ENCODE data around the gene FAM13B. TPM values are rescaled to one million over a fixed set of nuclear protein-coding genes. Genes with fewer than 3 reads are reported as not detected.
A peak's percentile ranks its signal among the peaks of the same experiment; 100 is the strongest.

Gene FAM13B
- total RNA-seq, 4 donors from 2014 or later: 10.4 to 37.7 (median 20.2) TPM

GRCh38 chr5:138068742-138069600 is 36.1 kb upstream of the FAM13B start:
- Histone ChIP-seq H3K9me3 (no peaks in the 10 kb centered on the region), H3K4me3 (no peak overlapping the region), H3K27ac (no peak overlapping the region), H3K27me3 (no peaks in the 10 kb centered on the region), H3K4me1 (no peaks in the 10 kb centered on the region), H3K36me3 (no peaks in the 10 kb centered on the region)
- 12% methylated on average over 6 of the region's 6 CpGs for WGBS
- DNase-seq (ENCODE audit: low spot score in 2 of 2): peak; percentile 75 to 82
- TF ChIP-seq CTCF (IDR thresholded peaks at IDR 0.05) (peak in 1 of 2 donors; percentile 60), POLR2AphosphoS5 (IDR thresholded peaks at IDR 0.05) (no peak)

GRCh38 chr5:138067945-138068344 is 35.1 kb upstream of the FAM13B start:
- TF ChIP-seq POLR2A (IDR thresholded peaks at IDR 0.05) (no peak), POLR2AphosphoS5 (IDR thresholded peaks at IDR 0.05) (no peak), CTCF (IDR thresholded peaks at IDR 0.05) (no peak), EP300 (IDR thresholded peaks at IDR 0.05) (no peak)
- Histone ChIP-seq H3K27ac (no peak overlapping the region), H3K9me3 (no peaks in the 10 kb centered on the region), H3K4me1 (no peaks in the 10 kb centered on the region), H3K27me3 (no peaks in the 10 kb centered on the region), H3K36me3 (no peaks in the 10 kb centered on the region), H3K4me3 (no peak overlapping the region)
- DNase-seq (ENCODE audit: low spot score in 2 of 2): no peak
- WGBS: 85% methylated on average over 8 of the region's 8 CpGs

GRCh38 chr5:138065102-138065501 is 32.2 kb upstream of the FAM13B start:
- DNase-seq (ENCODE audit: low spot score in 2 of 2): no peak
- WGBS: 76% methylated on average over 5 of the region's 5 CpGs
- H3K27ac ChIP-seq: no peak overlapping the region
- H3K36me3 ChIP-seq: no peaks in the 10 kb centered on the region
- TF ChIP-seq POLR2AphosphoS5 (IDR thresholded peaks at IDR 0.05): no peak
- no peak for TF ChIP-seq EP300 (IDR thresholded peaks at IDR 0.05)
- TF ChIP-seq POLR2A (IDR thresholded peaks at IDR 0.05): no peak
- no peak for TF ChIP-seq CTCF (IDR thresholded peaks at IDR 0.05)
- H3K4me3 ChIP-seq: no peak overlapping the region
- no peaks in the 10 kb centered on the region for H3K9me3 ChIP-seq
- H3K4me1 ChIP-seq: no peaks in the 10 kb centered on the region
- H3K27me3 ChIP-seq: no peaks in the 10 kb centered on the region

- Histone ChIP-seq H3K4me3 (no peak overlapping the region), H3K36me3 (no peaks in the 10 kb centered on the region), H3K4me1 (no peaks in the 10 kb centered on the region), H3K27me3 (no peaks in the 10 kb centered on the region), H3K27ac (no peak overlapping the region), H3K9me3 (no peaks in the 10 kb centered on the region)
- TF ChIP-seq POLR2A (IDR thresholded peaks at IDR 0.05): no peak
- no peak for TF ChIP-seq CTCF (IDR thresholded peaks at IDR 0.05)
- TF ChIP-seq EP300 (IDR thresholded peaks at IDR 0.05): no peak
- no peak for TF ChIP-seq POLR2AphosphoS5 (IDR thresholded peaks at IDR 0.05)
- DNase-seq (ENCODE audit: low spot score in 2 of 2): no peak
These were observed 31.6 kb upstream of the FAM13B start for GRCh38 chr5:138064526-138064925.

GRCh38 chr5:138054847-138055558 is 22.1 kb upstream of the FAM13B start:
- WGBS: 37% methylated on average over 11 of the region's 13 CpGs
- no peak for TF ChIP-seq POLR2AphosphoS5 (IDR thresholded peaks at IDR 0.05)
- no peak for TF ChIP-seq POLR2A (IDR thresholded peaks at IDR 0.05)
- no peak for TF ChIP-seq EP300 (IDR thresholded peaks at IDR 0.05)
- no peak for TF ChIP-seq CTCF (IDR thresholded peaks at IDR 0.05)
- no peak overlapping the region for H3K4me3 ChIP-seq
- DNase-seq (ENCODE audit: low spot score in 2 of 2): no peak
- H3K4me1 ChIP-seq: no peaks in the 10 kb centered on the region
- H3K27ac ChIP-seq: no peak overlapping the region
- H3K36me3 ChIP-seq: no peaks in the 10 kb centered on the region
- H3K27me3 ChIP-seq: no peaks in the 10 kb centered on the region
- H3K9me3 ChIP-seq: no peaks in the 10 kb centered on the region

All from suprapubic skin (tissue), 4 donors.